Lower lobe of right lung (tissue), 2 donors: ENCODE measurements around the gene TRPV3. TPM values are rescaled to one million over a fixed set of nuclear protein-coding genes. Genes with fewer than 3 reads are reported as not detected.

Source experiments
- ATAC-seq, 2 donors: fragments of 200-7000 bp; cut with Tn5 transposase; one replicate each; pipeline ENCODE4 v1.9.1; 2020 to 2022; ENCODE audit warnings: mild to moderate bottlenecking in 2 of 2, moderate library complexity in 2 of 2
- DNase-seq: peaks from one replicate; pipeline ENCODE4 v3.0.0-alpha.2; 2020
- H3K27ac ChIP-seq: fragments of 200-600 bp; one replicate; pipeline ENCODE4 v1.8.0; 2022
- H3K27me3 ChIP-seq: fragments of 200-600 bp; one replicate; pipeline ENCODE4 v1.8.0; 2022; ENCODE audit warnings: low read depth
- H3K36me3 ChIP-seq: fragments of 200-600 bp; one replicate; pipeline ENCODE4 v1.8.0; 2022; ENCODE audit warnings: mild to moderate bottlenecking
- H3K4me1 ChIP-seq: fragments of 200-600 bp; one replicate; pipeline ENCODE4 v1.8.0; 2022
- H3K4me3 ChIP-seq: fragments of 200-600 bp; one replicate; pipeline ENCODE4 v1.8.0; 2022; ENCODE audit warnings: mild to moderate bottlenecking
- H3K9me3 ChIP-seq: fragments of 200-600 bp; one replicate; pipeline ENCODE4 v1.8.0; 2022
- CTCF ChIP-seq: fragments of 200-600 bp; IDR thresholded peaks from one replicate; pipeline ENCODE4 v1.8.0; 2022; ENCODE audit warnings: antibody characterized with exemption, mild to moderate bottlenecking
- intact Hi-C: fragments of 100-400 bp; cut with DNase I; formaldehyde crosslinking; loops from one replicate; pipeline ENCODE4 v1.11.0; 2022
- total RNA-seq: library from RNA; stranded (reverse); fragmentation: NEBNext Ultra II Directional; extraction: Animal tissue kit (Norgen Biotek cat#: 25700); gene quantifications from one replicate; pipeline ENCODE4 v1.2.1, GENCODE V29; 2021
- donor health status: DM: no; HTN: yes; CAD: no; lungs with severe emphysema.

TRPV3 gene
- total RNA-seq, 1 donor from 2014 or later = 0.68 TPM

GRCh38 chr17:3551189-3551588, 6.4 kb downstream of the TRPV3 start:
- no peak for ATAC-seq
- TF ChIP-seq CTCF = no peak
- no peaks in the 10 kb centered on the region for H3K36me3 ChIP-seq

GRCh38 chr17:3549610-3550162, 7.9 kb downstream of the TRPV3 start:
- no peak for ATAC-seq
- no peak overlapping the region for H3K27ac ChIP-seq
- intact Hi-C loops = no loop called here
- no peaks in the 10 kb centered on the region for H3K36me3 ChIP-seq
- TF ChIP-seq CTCF = no peak
- no peaks in the 10 kb centered on the region for H3K9me3 ChIP-seq
- no peak for DNase-seq
- H3K4me3 ChIP-seq = no peak overlapping the region
- no peaks in the 10 kb centered on the region for H3K4me1 ChIP-seq
- peaks cover 7% of the 10 kb centered on the region for H3K27me3 ChIP-seq

More at GRCh38 chr17:3551189-3551588, 6.4 kb downstream of the TRPV3 start:
- H3K27me3 ChIP-seq = peaks cover 4% of the 10 kb centered on the region
- H3K27ac ChIP-seq = no peak overlapping the region
- intact Hi-C loops = no loop called here
- H3K4me3 ChIP-seq = no peak overlapping the region
- no peak for DNase-seq
- H3K4me1 ChIP-seq = no peaks in the 10 kb centered on the region
- no peaks in the 10 kb centered on the region for H3K9me3 ChIP-seq

GRCh38 chr17:3547628-3548027, 10.0 kb downstream of the TRPV3 start:
- no peak overlapping the region for H3K4me3 ChIP-seq
- intact Hi-C loops = no loop called here
- H3K9me3 ChIP-seq = no peaks in the 10 kb centered on the region
- H3K4me1 ChIP-seq = no peaks in the 10 kb centered on the region
- H3K36me3 ChIP-seq = no peaks in the 10 kb centered on the region
- ATAC-seq = no peak
- DNase-seq = no peak
- H3K27me3 ChIP-seq = peaks cover 3% of the 10 kb centered on the region
- TF ChIP-seq CTCF = no peak
- H3K27ac ChIP-seq = no peak overlapping the region

- no peaks in the 10 kb centered on the region for H3K36me3 ChIP-seq
- H3K27me3 ChIP-seq = peaks cover 7% of the 10 kb centered on the region
- no peak overlapping the region for H3K4me3 ChIP-seq
- ATAC-seq = no peak
- intact Hi-C loops = no loop called here
- no peak overlapping the region for H3K27ac ChIP-seq
- TF ChIP-seq CTCF = no peak
- DNase-seq = no peak
- no peaks in the 10 kb centered on the region for H3K9me3 ChIP-seq
- H3K4me1 ChIP-seq = no peaks in the 10 kb centered on the region
Observed at GRCh38 chr17:3546997-3547396, 10.6 kb downstream of the TRPV3 start.

GRCh38 chr17:3546521-3546920, 11.1 kb downstream of the TRPV3 start:
- no peaks in the 10 kb centered on the region for H3K4me1 ChIP-seq
- no peaks in the 10 kb centered on the region for H3K9me3 ChIP-seq
- intact Hi-C loops = no loop called here
- TF ChIP-seq CTCF = no peak
- H3K27ac ChIP-seq = no peak overlapping the region
- H3K36me3 ChIP-seq = no peaks in the 10 kb centered on the region
- DNase-seq = no peak
- no peak for ATAC-seq
- H3K4me3 ChIP-seq = no peak overlapping the region
- peaks cover 7% of the 10 kb centered on the region for H3K27me3 ChIP-seq
